ENCODE results near the gene SNX9.

SNX9 gene

DNA sequence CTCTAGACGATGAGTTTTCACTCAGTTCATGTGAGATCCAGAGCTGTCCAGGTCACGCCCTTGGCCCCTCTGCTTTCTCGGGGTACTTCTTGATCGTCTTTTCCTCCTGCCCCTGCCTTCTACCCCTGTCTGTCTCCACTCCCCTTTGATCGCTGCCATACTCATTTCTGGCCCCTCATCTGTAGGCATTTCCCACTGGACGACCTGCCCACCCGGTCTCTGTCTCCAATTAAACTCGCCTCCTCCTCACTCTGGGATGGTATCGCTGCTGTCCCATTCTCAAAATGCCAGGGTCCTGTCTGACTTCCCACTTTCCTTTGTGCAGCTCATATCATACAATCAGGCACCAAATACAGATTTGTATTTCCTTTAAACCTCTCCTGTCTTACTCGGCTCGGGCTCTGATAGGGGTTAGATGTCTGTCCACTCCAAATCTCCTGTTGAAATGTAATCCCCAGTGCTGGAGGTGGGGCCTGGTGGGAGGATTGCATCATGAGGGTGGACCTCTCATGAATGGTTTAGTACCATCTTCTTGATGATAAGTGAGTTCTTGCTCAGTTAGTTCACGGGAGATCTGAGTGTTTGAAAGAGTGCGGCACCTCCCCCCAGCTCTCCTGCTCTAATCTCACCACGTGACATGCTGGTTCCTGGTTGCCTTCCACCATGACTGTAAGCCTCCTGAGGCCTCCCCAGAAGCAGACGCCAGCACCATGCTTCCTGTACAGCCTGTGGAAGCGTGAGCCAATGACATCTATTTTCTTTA, 155.2 kb downstream of the SNX9 start:
- no peak for DNase-seq (ENCODE audit: low read depth)

DNA sequence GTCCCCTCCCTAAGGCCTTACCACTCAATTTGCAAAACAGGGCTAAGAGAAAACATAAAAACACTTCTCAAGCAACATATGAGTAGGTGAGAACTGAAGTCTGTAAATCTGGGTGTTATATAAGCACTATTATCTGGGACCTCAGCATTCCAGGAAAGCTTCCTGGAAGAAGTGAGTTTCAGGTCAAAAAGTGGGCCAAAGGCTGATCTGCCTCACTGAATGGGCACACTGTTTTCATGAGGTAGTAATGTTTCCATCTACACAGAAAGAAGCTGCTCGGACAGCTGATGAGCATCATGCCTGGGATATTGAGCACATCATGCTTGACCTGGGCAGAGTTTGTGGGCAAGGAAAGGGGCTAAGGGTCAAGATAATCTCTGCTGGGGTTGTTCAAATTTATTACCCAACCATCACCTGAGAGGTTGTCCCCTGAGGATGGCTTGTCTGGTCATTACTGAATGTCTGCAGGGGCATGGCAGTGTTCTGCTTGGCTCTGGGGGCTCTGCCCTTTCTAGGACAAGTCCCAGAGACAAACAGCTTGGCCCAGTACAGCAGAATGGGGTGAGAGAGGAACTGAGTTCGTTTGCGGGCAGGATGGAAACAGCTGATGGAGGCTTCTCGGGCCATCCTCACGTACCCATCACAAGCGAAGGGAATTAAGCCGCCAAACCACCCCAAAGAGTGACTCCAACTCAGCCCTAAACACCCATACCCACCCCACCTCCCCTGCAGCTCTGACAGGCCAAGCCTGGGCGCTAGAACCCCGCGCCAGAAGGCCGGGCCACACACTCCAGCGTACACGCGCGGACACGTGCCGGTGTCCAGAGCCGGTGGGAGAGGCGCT, 157.5 kb downstream of the SNX9 start:
- no peak for DNase-seq (ENCODE audit: low read depth)

DNA sequence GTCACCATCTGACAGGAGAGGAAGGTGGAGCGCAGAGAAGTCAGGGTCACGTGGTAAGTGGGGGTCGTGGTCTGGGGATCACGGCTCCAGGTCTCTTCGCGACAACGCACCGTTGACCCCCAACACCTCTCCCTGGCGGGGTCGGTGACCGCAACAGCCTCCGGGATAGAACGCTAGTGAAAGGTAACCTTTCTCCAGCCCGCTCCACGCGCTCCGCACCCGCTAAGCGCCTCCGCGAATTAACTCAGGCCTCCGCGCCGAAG, 158.0 kb downstream of the SNX9 start:
- DNase-seq (ENCODE audit: low read depth), result no peak

DNA sequence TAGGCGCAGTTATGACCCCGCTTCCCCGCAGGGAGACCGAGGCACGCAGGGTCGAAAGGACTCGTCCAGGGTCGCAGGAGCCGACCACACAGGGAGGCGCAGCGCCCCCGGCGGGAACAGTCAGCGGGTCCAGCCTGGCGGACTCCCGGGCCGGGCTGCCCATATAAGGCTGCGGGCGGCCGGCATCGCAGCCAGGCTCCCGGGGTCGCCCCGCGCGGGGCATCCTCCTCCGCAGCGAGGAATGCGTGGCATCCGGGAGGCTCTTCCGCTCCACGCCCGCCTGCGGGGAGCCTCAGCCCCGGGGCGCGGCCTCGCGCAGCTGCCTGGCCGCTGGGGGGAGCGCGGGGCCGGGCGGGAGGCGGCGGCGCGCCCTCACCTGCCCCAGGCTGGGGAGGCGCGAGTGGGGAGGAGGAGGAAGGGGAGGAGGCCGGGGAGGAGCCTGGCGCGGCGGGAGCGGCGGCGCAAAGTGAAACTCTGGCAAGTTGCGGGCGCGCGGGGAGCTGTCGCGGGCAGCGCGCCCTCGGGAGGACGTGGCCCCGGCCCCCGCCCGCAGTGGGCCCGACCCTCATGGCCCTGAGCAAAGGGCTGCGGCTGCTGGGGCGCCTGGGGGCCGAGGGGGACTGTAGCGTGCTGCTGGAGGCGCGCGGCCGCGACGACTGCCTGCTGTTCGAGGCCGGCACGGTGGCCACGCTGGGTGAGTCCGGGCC, 158.5 kb downstream of the SNX9 start, which contains the start of gene SYNJ2:
TSS of gene SYNJ2 (plus strand) at position 469 of the 707 bp plus-strand sequence. CDS start at position 568, 99 bp downstream.
- DNase-seq (ENCODE audit: low read depth), result peak; percentile 58

DNA sequence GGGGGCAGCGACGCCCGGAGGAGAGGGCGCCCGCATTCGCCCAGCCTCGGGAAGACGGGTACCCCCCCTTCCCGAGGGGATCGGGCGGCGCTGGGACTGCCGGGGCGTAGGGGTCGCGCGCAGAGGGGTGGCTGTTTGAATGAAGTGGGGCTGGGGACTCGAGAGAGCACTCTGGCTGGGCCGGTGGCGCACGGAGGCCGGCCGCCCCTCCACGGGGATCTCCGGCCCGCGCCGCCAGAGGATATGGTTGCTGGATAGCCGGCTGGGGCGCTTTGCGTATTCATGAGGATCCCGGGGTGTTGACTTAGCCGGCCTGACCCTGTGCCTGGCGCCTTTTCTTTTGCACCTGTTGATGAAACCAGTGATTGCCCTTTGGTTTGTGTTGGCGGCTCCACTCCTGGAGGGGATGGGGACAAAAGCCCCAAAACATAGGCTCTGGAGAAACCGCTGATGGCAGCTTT, 159.1 kb downstream of the SNX9 start:
- DNase-seq (ENCODE audit: low read depth), result no peak

DNA sequence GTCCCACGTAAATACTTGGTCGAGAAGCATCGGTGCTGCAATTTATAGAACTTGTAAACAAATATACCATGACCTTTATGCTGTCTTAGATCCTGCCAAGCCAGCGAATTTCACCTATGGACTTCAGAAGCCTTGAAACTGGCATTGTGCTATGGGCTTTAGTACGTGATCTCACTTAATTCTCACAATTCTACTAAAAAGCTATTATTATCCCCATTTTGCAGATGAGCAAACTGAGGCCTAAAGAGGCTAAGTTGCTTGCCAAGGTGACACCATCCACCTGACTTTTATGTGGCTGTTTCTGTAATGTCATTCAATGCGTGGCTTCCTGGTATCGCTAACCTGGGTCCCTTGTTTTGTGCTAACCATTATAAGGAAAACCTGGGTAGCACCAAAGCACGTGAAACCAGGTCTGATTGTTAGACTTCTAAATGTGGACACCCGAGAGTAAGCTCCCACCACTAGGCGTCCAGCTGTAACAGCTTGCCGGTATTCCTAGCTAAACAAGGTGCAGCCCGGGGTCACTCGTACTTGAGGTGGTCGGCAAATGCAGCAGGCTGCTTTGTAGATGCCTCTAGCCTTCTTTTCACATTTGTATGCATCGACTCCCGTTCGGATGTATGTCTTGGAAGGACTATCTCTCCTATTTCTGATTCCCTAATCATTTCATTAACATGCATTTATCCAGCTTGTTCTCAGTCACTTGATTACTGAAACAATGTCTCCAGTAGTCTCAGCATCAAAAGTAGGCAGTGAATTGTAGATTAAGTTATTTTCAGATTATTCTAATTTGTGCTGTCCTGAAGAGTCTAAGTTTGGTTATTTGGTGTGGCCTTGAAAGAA, 159.7 kb downstream of the SNX9 start:
- no peak for DNase-seq (ENCODE audit: low read depth)

DNA sequence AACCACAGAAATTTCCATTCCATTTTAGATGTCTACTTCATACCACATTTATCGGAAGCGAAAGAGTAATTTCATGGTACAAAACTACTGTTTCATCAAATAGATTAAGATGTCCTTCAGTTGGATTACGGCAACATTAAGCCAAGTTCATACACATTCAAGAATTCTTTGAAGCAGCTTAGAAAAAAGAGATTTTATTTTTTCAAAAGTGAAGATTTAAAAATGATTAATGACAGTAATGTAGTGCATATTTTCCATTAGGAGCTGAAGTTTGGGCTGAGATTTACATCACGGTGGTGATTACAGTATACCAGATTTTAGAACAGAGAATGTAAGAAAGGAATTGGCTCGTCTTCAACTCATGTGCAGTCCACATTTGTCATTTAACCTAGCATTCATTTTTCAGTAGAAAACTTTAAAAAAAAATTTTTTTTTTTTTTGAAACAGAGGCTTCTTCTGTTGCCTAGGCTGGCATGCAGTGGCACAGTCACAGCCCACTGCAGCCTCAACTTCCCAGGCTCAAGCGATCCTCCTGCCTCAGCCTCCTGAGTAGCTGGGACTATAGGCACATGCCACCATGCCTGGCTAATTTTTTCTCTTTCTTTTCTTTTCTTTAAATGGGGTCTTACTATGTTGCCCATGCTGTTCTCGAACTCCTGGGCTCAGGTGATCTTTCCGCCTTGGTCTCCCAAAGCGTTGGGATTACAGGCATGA, 160.5 kb downstream of the SNX9 start:
- no peak for DNase-seq (ENCODE audit: low read depth)

DNA sequence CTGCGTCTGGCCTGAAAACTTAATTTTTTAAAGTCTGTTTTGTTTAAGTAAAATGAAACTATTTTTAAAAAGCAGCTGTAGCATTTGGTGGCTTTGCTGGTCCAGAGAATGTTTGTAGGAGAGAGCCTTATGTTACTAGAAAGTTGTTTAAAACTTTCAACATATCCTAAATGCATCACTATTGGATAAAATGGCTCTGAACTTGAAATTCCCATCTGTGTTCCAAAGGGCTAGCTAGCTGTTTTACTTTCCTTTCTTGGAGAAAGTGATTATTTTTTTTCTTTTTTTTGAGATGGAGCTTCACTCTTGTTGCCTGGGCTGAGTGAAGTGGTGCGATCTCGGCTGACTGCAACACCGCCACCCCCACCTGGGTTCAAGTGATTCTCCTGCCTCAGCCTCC, 161.1 kb downstream of the SNX9 start:
- no peak for DNase-seq (ENCODE audit: low read depth)

DNA sequence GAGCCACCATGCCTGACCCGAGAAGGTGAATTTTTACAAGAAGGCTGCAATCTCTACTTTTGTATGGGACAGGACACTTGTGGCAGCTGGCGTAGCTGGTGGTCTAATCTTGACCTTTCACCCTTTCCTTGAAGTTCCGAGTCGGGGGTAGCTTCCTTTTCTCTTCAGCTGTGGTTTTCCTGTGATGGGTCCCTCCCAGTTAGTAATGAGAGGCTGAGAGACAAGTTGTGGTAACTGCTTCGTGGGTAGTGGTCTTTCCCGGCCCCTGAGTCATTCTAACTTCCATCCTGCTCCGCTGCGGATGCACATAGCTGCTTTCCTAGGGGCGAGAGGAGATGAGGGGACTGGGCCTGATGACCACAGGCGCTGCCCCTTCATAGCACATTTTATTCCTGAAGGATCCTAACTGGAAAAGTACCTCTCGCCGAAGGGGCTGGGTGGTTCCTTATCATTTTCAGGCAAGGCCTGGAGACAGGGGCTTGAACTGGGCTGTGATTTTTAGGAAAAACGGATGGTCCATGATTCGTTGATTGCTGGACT, 161.7 kb downstream of the SNX9 start:
- DNase-seq (ENCODE audit: low read depth), result no peak

DNA sequence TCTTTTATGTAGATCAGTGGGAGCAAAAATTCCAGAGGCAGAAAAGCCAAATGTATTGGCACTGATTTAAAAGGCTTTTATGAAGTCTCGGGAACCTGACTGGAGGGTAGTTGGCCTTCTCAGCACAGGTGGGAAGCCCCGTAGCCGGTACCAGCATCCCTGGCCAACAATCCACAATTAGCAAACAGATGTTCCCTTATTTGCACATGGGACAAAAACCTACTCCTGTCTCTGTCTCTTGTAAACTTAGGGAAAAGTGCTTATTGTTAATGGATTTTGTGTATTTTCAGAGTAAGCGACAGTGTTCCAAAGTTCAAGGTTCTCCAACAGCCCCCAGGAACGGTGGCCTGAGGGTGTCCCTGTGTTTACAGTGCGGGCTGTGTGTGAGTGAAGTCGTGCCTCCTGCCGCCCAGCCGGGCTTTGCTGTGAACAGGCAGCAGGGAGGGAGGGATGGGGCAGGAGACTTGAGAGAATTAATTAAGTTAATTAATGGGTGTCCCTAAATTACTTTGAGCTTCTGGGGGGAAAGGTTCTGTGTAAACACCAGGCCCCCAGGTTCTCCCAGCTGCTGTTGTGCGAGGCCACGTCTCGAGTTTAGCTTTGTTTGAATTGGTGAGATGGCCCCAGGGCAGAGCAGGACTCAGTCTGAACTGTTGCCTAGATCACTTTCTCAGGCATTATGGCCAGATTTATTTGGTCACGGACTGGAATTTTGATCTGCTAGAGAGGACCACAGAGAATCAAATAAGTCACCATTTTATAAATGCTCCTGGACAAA, 162.5 kb downstream of the SNX9 start:
- DNase-seq (ENCODE audit: low read depth), result no peak

DNA sequence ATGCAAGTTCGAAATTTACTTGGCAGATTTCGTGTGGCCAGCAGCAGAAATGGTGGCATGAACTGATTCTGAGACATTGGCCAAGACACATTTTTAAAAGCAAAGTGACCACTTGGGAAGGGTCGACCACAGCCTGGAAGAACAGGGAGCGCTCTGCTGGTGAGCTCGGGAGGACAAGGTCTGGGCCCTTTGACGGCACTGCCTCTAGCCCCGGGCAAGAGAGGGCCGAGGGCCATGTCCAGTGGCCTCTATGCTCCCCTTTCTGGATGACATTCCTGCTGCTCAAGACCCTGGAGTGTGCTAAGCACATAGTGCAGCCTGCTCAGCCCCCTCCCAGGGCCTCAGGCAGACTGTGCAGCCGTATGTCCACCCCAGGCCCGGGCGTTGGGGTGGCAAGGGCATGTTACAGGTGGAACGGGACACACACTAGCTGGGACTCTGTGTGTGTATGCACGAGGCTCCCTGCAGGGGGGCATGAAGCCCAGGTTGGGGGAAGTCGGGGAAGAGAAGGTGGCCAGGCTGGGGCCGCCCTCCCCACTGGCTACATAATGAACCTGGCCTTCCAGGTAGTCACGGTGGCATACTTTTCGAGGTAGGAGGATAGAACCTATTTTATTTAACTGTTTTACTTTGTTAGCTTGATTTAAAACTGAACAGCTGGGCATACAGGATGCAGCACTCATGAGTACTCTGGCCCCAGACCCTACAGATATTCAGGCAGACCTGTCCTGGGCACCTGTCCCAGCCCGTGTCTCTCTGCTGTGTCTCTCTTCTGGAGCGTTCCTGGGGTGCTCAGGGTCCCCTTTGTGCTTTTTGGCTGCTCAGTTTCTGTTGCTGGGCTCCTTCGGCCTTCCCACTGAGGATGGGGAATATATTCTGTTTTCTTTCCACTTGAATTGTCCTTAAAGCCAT, 165.0 kb downstream of the SNX9 start:
- no peak for DNase-seq (ENCODE audit: low read depth)

DNA sequence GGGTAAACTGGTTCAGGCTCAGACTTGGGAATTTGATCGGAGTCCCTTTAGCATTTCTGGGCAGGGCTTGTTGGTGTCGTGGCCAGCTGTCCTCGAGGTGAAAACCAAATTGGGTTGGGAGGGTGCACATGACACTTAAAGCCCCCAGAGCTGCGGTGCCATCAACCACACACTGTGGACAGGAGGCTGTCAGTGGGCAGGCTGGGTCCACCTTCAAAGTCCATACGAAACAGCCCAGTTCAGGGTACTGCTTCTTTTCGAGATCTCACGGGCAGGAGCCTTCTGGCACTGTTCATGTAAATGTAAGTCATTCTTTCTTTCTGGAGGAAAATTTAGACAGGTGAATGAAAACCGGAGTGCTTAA, 165.6 kb downstream of the SNX9 start:
- no peak for DNase-seq (ENCODE audit: low read depth)

DNA sequence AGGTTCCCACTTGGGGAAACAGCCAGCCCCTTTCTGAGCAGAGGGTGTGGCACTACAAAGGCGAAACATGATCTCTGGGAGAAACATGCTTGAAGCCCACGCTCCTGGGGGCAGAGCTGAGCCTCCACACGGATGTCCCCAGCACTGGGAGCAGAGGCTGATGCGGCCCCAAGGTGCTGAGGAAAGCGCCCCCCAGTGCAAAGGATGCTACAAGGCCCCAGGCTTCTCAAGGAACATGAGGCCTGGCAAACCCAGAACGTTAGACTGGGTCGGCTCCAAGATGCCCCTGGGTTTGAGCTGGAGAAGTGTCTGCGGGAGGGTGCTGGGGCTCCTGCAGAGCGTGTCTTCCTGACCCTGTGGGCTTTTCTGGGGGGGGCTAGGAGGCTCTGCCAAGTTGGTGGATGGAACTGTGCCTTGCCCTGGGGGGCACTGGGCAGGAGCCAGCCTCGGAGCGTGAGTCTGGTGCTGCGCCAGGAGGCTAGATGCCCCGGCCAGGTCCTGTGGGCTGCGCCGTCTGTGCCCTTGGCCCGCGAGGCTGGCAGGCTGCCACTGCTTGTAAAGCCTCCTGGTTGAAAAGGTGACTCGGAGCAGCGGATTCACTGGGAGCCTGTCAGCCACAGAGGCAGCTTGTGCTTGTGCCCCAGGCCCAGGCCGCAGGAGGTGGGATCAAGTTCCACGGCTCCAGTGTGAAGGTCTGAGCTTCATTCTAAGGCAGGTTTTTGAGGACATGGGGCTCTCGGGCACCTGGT, 166.7 kb downstream of the SNX9 start:
- no peak for DNase-seq (ENCODE audit: low read depth)

DNA sequence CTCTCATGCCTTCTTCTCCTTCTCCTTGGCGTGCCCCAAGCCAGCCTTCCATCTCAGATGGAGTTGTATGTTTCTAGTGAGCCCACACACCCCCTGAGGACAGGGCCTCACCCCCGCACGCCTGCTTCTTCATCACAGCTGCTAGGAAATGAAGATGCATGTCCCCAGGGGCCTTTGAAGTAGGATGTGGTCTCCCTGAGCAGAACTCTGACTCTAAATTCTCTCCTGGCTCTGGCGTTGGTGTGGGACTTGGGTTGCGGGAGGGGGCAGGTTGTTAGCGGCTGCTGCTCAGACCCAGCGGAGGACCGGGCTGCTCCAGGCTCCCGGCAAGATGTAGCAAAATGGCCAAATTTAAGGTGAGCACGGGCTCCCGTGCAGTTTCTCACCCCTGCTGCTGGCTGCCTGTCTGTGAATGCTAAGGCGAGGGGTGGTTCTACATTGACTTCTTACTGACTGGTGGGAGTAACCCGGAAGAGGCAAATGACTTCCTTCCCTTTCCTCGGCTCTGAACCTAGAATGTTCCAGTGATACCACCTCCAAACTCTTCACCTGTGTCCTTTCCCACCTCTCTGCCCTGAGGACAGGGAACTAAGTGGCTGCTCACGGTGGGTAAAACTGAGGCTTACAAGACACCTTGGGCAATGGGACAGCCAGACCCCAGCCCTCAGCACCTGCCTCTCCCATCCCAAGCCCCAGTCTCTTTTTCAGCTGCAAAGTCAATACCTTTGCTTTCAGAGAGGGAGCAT, 167.4 kb downstream of the SNX9 start:
- DNase-seq (ENCODE audit: low read depth), result no peak

DNA sequence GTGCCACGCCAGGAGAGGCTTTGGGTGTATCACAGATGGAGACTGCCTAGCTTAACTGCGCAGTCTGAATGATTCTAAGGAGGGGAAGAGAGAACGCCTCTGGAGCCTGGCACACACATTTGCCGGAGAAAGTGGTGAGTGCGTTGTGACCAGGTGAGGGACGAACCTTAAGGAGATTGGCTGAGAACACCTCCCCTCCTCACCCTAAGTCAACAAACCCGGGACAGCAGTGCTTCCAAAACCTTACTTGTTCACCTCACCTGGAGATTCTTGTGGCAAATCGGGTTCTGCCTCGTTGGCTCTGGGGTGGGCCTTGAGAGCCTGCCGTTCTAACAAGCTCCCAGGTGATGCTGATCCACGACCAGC, 168.0 kb downstream of the SNX9 start:
- DNase-seq (ENCODE audit: low read depth), result no peak

DNA sequence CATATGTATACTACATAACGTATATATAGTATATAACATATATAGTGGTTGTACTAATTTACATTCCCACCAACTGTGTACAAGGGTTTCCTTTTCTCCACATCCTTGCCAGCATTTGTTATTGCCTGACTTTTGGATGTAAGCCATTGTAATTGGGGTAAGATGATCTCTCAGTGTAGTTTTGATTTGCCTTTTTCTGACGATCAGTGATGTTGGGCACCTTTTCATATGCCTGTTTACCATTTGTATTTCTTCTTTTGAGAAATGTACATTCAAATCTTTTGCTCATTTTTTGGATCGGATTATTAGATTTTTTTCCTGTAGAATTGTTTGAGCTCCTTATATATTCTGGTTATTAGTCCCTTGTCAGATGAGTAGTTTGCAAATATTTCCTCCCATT, 170.0 kb downstream of the SNX9 start:
- DNase-seq (ENCODE audit: low read depth), result no peak

DNA sequence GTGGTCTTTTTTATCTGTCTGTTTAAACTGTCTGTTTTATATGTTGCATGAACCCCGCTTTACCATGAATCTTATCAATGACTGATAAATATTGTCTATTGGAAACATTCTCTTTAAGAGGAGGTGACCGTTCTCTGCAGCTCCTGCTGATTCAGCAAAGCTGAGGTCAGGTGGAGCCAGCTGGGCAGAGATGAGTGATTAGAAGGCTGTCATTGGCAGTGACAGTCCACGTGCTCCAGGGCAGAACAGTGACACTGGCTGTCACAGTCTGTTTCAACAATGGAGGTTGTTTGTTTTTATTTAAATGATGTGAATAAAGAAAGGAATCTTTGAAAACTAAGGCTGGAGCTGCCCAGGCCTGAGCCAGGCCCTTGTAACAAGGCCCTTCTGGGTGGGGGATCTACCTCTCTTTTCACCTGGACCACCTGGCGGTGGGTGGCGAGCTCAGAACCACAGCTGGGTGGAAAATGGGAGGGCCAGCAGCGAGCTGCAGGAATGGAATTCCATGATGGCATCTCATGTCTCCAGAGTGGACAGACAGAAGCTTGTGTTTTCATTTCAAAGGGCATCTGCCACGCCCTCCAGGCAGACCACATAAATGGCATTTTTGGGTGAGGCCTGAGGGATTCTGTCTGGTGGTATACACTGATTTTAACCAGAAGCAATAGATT, 171.2 kb downstream of the SNX9 start:
- DNase-seq (ENCODE audit: low read depth), result no peak
